GM21576 (cell line): ENCODE results near the gene ZNF728.
"Not testable (repeated sequence)": the region's sequence is repeated elsewhere in the genome, so short reads cannot be mapped to it uniquely, and the experiment has no call there.

Experiments
- ATAC-seq: cut with Tn5 transposase; IDR thresholded peaks from one replicate; pipeline ENCODE4 v1.9.1; 2021; ENCODE audit warnings: mild to moderate bottlenecking, moderate library complexity; ENCODE audit not compliant: unreplicated experiment

The ZNF728 gene

DNA sequence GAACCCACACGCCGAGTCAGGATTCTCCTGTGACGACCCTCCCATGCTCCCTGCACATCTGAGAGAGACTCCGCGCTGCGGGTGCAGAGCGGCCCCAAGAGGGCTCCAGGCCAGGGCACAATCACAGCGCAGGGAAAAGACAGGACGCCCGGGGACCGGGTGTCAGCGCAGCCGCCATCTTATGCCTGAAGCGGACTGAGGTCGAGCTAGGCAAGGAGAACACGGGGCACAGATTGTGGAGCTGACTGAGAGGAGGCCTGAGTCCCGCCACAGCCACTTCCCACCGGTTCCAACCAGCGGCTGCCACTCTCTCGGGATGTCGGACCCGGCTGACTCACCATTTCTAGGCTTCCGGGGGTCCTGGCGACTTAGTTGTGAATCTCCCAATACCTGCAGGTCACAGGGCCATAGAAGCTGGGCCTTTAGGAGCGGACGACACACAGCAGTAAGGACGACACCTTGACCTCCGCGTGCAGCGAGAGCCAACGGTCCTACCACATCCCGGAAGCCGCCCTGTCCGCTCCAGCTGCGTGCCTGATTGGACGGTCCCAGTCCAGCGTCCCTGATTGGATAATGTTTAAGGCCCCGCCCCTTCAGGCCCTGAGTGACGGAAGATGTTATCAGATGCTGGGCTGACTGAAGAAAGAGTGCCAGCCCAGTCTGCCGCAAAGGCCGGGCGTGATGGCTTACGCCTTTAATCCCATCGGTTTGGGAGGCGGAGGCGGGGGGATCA, at the start of gene ZNF728:
ZNF728 (minus strand) TSS at position 487 of the 733 bp plus-strand sequence; CDS start at position 341, 146 bp downstream.
- no peak for ATAC-seq

DNA sequence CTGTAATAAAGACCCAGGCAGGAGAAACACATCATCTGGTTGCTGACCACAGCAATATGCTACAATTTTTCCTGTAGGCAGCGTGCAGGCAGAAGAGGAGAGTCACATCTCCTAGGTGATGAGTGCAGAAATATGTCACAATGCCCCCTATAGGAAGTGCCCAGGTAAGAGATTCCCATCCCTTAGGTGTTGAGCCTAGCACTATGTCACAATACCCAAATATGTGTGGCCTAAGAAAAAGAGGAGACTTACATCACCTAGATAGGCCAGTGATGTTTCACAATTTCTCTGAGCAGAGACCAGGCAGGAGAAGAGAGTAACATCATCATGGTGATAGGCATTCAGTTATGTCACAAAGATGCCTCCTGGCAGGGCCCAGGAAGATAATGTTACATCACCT, 49.4 kb upstream of the ZNF728 start:
- no peak for ATAC-seq

DNA sequence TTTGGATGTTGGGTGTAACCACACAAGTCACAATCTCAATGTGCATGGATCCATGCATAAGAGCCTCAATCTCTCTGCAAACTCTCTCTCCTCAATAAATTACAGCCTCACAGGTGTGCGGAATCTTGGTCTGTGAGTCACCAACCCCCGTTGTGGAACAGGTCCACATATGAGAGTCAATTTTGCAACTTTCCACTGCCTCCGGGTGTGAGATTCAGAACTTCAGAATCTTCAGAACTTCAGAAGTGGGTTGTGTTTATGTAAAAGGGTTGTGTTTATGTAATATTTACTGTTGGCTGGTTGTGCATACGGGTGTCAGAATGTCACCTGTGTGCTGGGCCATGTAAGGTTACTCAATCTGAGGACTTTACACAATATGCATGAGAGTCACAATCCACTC, 46.3 kb upstream of the ZNF728 start:
- no peak for ATAC-seq

DNA sequence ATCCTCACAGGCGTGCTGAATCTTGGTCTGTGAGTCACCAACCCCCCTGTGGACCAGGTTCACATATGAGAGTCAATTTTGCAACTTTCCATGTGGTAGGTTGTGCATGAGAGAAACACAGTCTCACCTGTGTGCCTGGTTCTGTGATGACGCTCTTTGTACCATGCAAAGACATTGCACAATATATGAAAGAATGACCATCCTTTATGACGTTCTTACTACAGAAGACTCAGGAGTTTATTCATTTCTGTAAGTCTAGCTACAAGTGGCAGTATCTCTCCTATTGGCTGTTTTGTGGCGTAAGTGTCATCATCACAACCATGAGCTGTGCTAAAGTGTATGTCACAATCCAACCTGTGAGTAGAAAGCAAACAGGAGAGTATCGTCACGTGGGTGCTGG, 43.8 kb upstream of the ZNF728 start:
- ATAC-seq = no peak

DNA sequence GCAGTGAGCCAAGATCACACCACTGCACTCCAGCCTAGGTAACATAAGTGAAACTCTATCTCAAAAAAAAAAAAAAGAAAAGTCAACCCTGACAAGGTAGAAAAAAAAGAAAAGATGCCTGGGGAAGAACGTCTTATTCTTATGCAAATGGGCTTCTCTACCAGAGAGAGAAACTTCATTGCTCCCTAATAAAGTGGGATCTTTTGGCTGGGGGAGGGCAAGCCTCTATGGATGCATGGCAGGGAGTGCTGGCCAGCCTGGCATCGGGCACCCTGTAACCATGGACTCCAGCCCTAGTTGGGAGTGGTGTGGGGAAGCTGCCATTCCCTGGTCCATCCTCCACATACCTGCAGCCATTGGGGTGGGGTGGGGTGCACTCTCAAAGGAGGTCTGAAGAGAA, 30.7 kb upstream of the ZNF728 start:
- ATAC-seq = no peak

DNA sequence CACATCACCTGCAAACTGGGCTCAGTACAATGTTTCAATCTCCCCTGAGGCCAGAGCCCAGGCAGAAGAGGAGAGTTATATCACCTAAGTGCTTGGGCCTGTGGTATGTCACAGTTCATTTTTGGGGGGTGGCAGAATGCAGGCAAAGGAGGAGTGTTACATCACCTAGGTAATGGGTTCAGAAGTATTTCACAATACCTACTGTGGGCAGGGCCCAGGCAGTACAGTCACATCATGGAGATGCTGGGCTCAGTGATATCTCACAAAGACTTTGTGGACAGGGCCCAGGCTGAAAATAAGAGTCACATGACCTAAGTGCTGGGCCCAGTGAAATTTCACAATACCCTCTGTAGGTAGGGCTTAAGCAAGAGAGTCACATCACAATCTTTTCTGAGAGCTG, 12.7 kb upstream of the ZNF728 start:
- ATAC-seq = no peak

DNA sequence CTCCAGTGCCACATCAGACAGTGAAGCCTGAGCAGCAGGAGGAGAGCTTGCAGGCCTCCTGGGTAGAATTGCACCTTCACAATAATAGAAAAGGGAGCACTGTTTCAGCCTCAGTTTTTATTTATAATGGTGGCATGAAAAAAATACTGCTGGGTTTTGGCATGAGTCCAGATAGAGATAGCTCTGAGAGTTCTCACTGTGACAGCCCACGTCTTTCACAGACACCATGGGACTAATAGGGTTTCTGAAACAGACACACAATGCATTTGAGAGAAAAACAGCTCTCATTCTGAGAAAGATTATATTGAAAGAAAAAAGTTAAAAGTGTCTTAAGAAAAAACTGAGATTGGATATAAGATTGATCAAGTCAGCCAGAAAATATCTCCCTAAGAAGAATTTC, 8.0 kb downstream of the ZNF728 start:
- not testable (repeated sequence) for ATAC-seq

DNA sequence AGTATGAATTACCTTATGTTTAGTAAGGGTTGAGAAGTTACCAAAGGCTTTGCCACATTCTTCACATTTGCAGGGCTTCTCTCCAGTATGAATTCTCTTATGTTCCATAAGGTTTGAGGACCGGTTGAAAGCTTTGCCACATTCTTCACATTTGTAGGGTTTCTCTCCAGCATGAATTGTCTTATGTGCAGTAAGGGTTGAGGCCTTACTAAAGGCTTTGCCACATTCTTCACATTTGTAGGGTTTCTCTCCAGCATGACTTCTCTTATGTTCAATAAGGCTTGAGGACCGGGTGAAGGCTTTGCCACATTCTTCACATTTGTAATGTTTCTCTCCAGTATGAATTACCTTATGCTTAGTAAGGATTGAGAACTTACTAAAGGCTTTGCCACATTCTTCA, 26.7 kb downstream of the ZNF728 start:
- no peak for ATAC-seq

DNA sequence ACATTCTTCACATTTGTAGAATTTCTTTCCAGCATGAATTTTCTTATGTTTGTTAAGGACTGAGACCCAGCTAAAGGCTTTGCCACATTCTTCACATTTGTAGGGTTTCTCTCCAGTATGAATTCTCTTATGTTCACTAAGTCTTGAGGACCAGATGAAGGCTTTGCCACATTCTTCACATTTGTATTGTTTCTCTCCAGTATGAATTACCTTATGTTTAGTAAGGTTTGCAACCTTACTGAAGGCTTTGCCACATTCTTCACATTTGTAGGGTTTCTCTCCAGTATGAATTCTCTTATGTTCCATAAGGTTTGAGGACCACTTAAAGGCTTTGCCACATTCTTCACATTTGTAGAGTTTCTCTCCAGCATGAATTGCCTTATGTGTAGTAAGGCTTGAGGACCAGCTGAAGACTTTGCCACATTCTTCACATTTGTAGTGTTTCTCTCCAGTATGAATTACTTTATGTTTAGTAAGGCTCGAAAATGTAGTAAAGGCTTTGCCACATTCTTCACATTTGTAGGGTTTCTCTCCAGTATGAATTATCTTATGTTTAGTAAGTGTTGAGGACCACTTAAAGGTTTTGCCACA, 27.3 kb downstream of the ZNF728 start:
- not testable (repeated sequence) for ATAC-seq

DNA sequence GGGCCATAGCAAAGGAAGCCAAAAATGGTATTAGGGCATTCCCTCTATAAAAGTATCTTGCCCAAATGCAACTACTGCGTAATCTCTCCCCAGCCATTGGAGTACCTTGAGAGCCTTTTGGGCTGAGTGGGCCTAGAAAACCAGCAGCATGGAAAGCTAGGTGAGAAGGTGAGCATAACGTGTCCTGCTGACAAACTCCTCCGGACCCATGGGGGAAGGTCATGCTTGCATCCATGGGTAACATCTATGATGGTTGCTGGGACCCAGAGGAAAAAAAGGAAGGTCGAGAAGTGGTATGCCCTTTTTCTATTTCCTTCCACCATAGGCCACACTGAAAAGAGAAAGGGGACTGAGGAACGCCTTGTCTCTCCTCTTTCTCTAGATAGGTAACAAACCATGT, 57.4 kb downstream of the ZNF728 start:
- ATAC-seq = no peak

DNA sequence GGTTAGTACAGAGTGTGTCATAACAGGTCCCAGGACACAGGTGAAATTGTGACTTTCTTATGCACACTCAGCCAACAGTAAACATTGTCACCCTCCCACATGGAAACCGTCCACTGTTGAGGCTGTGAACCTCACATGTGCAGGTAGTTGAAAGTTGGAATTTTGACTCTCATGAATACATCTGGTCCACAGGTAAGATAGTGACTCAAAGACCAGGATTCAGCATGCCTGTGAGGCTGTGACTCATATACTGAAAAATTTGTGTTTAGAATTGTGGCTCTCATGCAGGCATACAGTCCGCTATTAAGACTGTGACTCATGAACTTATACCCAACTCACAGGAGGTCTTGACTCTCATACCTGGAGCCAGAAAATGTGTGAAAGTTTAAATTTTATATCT, 67.8 kb downstream of the ZNF728 start:
- no peak for ATAC-seq

DNA sequence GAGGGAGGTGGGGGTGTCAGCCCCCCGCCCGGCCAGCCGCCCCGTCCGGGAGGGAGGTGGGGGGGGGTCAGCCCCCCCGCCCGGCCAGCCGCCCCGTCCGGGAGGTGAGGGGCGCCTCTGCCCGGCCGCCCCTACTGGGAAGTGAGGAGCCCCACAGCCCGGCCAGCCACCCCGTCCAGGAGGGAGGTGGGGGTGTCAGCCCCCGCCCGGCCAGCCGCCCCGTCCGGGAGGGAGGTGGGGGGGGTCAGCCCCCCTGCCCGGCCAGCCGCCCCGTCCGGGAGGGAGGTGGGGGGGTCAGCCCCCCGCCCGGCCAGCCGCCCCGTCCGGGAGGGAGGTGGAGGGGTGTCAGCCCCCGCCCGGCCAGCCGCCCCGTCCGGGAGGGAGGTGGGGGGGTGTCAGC, 75.4 kb downstream of the ZNF728 start:
- not testable (repeated sequence) for ATAC-seq

DNA sequence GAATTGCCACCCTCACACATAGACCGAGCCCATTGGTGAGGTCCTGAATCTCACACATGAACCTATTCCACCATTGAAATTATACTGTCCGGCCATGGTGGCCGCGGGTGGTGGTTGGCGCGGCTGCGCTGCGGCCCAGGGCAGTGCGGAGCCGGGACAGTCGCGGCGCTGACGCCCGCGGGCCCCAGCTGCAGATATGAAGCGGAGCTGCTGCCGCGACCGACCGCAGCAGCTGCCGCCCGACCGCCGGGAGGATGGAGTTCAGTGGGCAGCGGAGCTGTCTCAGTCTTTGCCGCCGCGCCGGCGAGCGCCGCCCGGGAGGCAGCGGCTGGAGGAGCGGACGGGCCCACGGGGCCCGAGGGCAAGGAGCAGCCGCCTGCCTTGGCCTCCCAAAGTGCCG, 77.8 kb downstream of the ZNF728 start:
- ATAC-seq = not testable (repeated sequence)
